NB4 (cell line): ENCODE data around the gene FBRS.

Source experiments
- MYC ChIP-seq: IDR thresholded peaks from 2 replicates; pipeline ENCODE4 v1.6.1; 2011; ENCODE audit warnings: low read depth, low read length
- POLR2A ChIP-seq: IDR thresholded peaks from 2 replicates; pipeline ENCODE4 v1.6.1; 2011; ENCODE audit warnings: mild to moderate bottlenecking; ENCODE audit not compliant: insufficient read length; ENCODE audit errors: extremely low read depth
- TF ChIP-seq, protein P1 (sequence below): IDR thresholded peaks from one replicate; pipeline ENCODE4 v1.5.1; 2012; ENCODE audit warnings: low read depth, low read length

DNA sequence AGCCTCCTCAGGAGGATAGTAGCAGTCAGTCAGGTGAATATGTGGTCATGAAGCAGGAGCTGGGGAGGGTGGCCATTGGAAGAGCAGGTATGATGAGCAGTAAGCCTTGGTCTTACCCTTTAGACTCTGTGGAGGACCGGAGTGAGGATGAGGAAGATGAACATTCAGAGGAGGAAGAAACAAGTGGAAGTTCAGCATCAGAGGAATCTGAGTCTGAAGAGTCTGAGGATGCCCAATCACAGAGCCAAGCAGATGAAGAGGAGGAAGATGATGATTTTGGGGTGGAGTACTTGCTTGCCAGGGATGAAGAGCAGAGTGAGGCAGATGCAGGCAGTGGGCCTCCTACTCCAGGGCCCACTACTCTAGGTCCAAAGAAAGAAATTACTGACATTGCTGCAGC lies 53.5 kb downstream of the FBRS start:
- TF ChIP-seq, protein P1, sequence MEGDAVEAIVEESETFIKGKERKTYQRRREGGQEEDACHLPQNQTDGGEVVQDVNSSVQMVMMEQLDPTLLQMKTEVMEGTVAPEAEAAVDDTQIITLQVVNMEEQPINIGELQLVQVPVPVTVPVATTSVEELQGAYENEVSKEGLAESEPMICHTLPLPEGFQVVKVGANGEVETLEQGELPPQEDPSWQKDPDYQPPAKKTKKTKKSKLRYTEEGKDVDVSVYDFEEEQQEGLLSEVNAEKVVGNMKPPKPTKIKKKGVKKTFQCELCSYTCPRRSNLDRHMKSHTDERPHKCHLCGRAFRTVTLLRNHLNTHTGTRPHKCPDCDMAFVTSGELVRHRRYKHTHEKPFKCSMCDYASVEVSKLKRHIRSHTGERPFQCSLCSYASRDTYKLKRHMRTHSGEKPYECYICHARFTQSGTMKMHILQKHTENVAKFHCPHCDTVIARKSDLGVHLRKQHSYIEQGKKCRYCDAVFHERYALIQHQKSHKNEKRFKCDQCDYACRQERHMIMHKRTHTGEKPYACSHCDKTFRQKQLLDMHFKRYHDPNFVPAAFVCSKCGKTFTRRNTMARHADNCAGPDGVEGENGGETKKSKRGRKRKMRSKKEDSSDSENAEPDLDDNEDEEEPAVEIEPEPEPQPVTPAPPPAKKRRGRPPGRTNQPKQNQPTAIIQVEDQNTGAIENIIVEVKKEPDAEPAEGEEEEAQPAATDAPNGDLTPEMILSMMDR: no peak
- TF ChIP-seq MYC (no peak), POLR2A (no peak)
